ENCODE results near the gene ATG5.

ATG5 gene

GRCh38 chr6:106325336-106326178 lies at the start of gene ATG5:
TSS of gene ATG5 (minus strand) at chr6:106325760. CDS start at chr6:106316208, 9,552 bp downstream.
- peak; percentile 96 for DNase-seq (ENCODE audit: low read depth)

- DNase-seq (ENCODE audit: low read depth): no peak
Measured at GRCh38 chr6:106373502-106374239, 48.1 kb upstream of the ATG5 start.

GRCh38 chr6:106372838-106373501 lies 47.4 kb upstream of the ATG5 start:
- no peak for DNase-seq (ENCODE audit: low read depth)

- DNase-seq (ENCODE audit: low read depth): no peak
Measured at GRCh38 chr6:106370639-106371038, 45.1 kb upstream of the ATG5 start.

GRCh38 chr6:106369739-106370138 lies 44.2 kb upstream of the ATG5 start:
- no peak for DNase-seq (ENCODE audit: low read depth)

GRCh38 chr6:106363401-106364138 lies 38.0 kb upstream of the ATG5 start:
- no peak for DNase-seq (ENCODE audit: low read depth)

GRCh38 chr6:106360989-106361430 lies 35.5 kb upstream of the ATG5 start:
- DNase-seq (ENCODE audit: low read depth): no peak

- DNase-seq (ENCODE audit: low read depth): no peak
Measured at GRCh38 chr6:106360410-106360988, 34.9 kb upstream of the ATG5 start, which contains the start of gene CRYBG1. TSS of gene CRYBG1 (plus strand) at chr6:106360717. CDS start at chr6:106360909, 192 bp downstream.

- no peak for DNase-seq (ENCODE audit: low read depth)
Measured at GRCh38 chr6:106359959-106360409, 34.4 kb upstream of the ATG5 start.

- no peak for DNase-seq (ENCODE audit: low read depth)
Measured at GRCh38 chr6:106356378-106356777, 30.8 kb upstream of the ATG5 start.

GRCh38 chr6:106347219-106347618 lies 21.7 kb upstream of the ATG5 start:
- DNase-seq (ENCODE audit: low read depth): no peak

GRCh38 chr6:106339334-106340029 lies 13.9 kb upstream of the ATG5 start:
- peak; percentile 66 for DNase-seq (ENCODE audit: low read depth)

GRCh38 chr6:106334646-106335448 lies 9.3 kb upstream of the ATG5 start:
- peak; percentile 15 for DNase-seq (ENCODE audit: low read depth)

- no peak for DNase-seq (ENCODE audit: low read depth)
Measured at GRCh38 chr6:106324726-106325335, 729 bp downstream of the ATG5 start.

GRCh38 chr6:106321940-106322339 lies 3.6 kb downstream of the ATG5 start:
- DNase-seq (ENCODE audit: low read depth): no peak

- DNase-seq (ENCODE audit: low read depth): no peak
Measured at GRCh38 chr6:106318851-106319250, 6.7 kb downstream of the ATG5 start.

GRCh38 chr6:106318061-106318460 lies 7.5 kb downstream of the ATG5 start:
- no peak for DNase-seq (ENCODE audit: low read depth)

- DNase-seq (ENCODE audit: low read depth): no peak
Measured at GRCh38 chr6:106316375-106316766, 9.2 kb downstream of the ATG5 start.

- no peak for DNase-seq (ENCODE audit: low read depth)
Measured at GRCh38 chr6:106315765-106316374, 9.7 kb downstream of the ATG5 start.

Data from stromal cell of bone marrow (primary cell).